ENCODE measurements around the gene CSF3.

- TF ChIP-seq, protein P1, sequence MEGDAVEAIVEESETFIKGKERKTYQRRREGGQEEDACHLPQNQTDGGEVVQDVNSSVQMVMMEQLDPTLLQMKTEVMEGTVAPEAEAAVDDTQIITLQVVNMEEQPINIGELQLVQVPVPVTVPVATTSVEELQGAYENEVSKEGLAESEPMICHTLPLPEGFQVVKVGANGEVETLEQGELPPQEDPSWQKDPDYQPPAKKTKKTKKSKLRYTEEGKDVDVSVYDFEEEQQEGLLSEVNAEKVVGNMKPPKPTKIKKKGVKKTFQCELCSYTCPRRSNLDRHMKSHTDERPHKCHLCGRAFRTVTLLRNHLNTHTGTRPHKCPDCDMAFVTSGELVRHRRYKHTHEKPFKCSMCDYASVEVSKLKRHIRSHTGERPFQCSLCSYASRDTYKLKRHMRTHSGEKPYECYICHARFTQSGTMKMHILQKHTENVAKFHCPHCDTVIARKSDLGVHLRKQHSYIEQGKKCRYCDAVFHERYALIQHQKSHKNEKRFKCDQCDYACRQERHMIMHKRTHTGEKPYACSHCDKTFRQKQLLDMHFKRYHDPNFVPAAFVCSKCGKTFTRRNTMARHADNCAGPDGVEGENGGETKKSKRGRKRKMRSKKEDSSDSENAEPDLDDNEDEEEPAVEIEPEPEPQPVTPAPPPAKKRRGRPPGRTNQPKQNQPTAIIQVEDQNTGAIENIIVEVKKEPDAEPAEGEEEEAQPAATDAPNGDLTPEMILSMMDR (IDR thresholded peaks at IDR 0.05) = no peak
- TF ChIP-seq POLR2AphosphoS5 (IDR thresholded peaks at IDR 0.05) = no peak
- TF ChIP-seq POLR2A (IDR thresholded peaks at IDR 0.05) = no peak
These were observed 41.7 kb upstream of the CSF3 start for GRCh38 chr17:39973496-39973895.

Data from transverse colon (tissue), 4 donors.